GM18511 (cell line): ENCODE results near the gene BATF3.

Source experiments
- ATAC-seq: cut with Tn5 transposase; IDR thresholded peaks from one replicate; pipeline ENCODE4 v1.9.1; 2021; ENCODE audit warnings: mild to moderate bottlenecking, moderate library complexity; ENCODE audit not compliant: unreplicated experiment

BATF3 gene

GRCh38 chr1:212710566-212710965 lies 10.9 kb upstream of the BATF3 start:
- ATAC-seq, result no peak

DNA sequence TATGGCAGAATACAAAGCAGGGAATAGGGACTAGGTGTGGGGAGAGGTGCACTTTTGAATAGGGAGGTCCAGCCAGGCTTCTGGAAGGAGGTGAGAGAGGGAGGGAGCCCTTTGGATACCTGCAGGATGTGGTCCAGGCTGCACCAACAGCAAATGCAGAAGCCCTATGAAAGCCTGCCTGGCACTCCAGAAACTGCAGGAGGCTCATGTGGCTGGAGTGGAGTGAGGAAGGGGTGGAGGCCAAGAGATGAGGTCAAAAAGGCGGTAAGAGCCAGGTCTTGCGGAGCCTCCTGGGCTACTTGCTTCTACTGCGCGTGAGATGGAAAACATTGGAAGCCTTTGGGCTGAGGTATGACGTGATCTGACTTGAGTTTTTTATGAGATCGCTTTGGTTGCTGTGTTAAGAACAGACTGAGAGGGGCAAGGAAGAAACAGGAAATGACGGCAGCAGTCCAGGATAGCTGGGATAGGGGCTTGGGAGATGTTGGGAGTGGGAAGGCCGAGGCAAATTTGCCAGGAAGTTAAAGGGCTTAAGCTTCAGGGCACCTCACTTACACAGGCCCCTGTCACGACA lies 4.4 kb upstream of the BATF3 start:
- no peak for ATAC-seq

GRCh38 chr1:212702672-212703071 lies 3.0 kb upstream of the BATF3 start:
- no peak for ATAC-seq

DNA sequence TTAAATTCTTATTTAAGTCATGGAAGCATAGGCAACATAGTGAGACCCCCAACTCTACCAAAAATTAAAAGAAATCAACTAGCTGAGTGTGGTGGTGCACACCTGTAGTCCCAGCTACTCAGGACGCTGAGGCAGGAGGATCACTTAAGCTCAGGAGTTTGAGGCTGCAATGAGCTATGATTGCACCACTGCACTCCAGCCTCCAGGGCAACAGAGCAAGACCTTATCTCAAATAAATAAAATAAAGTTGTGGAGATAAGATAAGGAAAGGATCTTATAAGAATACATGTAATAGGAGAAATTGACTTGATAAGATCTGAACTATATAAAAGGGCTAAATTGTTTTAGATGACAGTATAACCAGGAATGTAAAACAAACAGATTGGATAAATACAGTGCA lies 2.3 kb upstream of the BATF3 start:
- no peak for ATAC-seq

GRCh38 chr1:212700892-212701819 lies 1.5 kb upstream of the BATF3 start:
- peak; percentile 31 for ATAC-seq

DNA sequence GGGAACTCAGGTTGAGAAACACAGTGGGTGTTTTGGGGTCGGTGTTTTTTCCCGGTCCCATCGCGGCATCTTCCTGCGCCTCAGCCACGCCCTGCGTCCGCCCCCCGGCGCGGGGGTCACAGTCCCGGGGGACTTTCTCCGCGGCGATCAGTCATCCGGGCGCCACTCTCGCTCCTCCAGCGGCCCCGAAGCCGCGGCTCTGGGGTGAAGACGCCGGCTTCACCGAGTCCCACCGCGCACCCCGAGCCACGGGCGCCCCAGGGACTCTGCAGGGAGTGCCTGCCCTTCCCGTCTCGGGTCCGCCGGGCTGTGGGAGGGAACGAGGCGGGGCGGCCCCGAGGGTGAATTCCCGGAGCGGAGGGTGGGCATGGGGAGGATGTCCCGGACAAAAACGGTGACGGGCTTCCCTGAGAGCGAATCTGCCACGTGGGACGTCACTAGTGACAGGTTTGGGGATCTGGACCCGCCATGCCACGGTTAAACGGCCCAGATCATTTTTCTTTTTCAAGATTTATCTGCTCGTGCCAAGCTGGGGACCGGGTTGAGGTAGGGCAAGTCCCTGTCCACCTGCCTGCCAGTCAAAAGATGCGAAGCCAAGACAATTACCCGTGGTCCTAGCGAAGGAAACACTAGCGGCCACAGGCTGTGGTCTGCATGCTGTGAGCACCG lies 717 bp upstream of the BATF3 start:
- ATAC-seq, result peak; percentile 29

DNA sequence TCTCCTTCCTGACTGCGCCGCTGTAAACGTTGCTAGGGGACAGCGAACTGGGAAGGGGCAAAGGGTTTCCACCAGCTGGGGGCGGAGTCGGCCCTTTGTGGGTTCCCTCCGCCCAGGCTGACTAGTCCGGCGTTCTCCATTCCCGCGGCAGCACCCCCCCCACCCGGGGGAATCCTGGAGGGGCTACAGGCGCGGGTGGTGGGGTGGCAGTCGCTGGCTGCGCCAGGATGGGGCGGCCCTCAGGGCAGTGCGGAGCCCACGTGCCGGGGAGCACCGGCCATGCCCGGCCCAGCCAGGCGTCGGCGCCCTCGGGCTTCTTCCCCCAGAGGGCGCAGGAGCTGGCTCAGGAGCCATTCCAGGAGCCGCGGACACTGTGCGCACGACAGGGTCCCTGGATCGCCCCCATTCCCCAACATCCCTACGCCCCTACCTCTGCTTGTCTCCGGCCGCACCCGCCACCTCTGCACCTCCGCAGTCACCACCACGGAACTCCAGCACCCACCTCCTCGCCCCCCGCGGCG lies 476 bp downstream of the BATF3 start:
- ATAC-seq, result peak; percentile 64

DNA sequence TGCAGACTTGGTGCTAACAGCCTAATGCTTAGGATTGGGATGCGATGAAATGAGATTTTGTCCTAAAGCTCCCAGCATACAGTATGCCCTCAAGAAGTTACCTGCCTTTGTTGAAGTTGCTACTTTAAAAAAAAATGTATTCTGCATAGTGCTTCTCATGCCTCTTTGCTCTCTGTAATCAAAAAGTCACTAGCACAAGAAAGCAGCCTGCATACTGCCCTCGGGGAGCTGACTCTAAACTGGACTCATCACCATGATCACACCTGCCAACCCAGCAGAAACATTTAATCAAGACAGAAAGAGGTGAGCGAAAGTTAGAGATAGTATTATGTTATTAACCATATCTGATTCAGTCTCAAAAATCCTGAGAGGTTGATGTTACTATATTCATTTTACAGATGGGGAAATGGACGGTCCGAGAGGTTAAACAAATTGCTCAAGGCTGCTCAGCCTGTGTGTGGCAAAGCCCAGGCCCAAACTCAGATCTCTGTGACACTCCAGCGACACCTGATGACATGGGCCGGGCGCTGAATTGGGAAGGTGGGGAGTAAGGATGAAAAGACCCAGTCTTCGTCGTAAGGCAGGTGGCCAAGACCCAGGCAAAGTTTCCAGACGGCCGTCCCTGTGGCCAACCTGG lies 1.1 kb downstream of the BATF3 start:
- ATAC-seq, result peak; percentile 29

DNA sequence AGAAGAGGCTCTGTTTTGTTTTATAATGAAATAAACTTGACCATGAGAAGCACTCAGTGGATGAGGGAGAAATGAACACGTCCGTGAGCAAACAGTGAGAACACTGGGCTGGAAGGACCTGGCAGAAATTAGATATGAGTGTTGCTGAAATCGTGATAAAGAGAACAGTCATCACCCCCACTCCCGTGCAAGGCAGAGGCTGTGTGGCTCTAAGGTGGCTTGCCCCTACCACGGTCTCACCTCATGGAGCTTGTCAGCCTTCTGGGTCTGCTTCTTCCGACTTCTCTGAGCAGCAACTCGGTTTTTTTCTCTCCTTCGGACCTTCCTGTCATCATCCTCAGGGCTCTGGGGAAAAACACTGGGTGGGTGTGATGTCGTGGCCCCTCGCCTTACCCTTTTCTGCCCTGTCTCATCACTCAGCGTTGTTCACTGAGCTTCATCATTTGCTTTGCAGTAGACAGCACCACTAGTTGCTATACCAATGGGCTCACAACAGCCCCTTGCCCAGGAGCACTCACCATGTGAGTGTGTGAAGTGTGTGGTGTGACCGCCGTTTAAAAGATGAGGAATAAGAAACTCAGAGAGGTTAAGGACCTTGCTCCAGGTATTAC lies 2.8 kb downstream of the BATF3 start:
- no peak for ATAC-seq

DNA sequence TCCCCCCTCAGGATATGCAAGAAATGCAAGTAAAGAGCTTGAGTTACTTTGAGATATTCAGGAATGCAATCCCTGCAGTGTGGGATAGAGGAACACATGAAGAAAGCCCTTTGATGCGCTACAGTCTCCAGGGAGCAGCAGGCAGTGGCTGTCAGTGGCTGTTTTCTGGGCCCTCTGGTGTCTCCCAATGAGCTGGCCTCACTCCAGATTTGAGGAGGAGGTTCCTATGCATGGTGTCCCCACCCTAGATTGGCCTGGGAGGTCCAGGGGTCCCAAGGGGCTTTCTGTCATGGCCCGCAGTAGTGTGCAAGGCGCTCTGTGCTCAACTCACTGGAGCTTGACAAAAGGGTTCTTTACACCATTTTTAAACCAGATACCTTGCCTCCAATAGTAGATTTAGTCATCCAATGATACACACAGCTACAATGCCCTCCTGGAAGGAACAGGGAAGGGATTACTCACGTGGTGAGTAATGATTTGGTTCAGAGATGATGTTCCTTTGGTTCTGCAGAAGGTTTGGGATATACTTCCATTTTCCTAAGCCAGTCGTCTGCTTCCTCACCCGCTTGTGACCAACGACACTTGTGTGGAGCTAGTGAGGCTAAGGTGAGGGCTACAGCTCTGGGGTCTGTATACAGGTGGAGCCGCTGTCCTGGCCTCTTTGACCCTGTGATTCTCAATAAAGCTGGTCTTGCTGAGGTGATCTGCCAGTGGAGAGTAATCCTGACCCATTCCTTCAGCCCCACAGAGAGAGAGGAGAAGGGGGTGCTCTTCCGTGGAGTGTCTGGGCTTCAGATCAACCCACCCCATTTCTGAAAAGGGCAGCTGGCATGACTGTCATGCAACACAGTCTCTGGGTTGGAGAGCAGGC lies 6.6 kb downstream of the BATF3 start:
- ATAC-seq, result no peak

DNA sequence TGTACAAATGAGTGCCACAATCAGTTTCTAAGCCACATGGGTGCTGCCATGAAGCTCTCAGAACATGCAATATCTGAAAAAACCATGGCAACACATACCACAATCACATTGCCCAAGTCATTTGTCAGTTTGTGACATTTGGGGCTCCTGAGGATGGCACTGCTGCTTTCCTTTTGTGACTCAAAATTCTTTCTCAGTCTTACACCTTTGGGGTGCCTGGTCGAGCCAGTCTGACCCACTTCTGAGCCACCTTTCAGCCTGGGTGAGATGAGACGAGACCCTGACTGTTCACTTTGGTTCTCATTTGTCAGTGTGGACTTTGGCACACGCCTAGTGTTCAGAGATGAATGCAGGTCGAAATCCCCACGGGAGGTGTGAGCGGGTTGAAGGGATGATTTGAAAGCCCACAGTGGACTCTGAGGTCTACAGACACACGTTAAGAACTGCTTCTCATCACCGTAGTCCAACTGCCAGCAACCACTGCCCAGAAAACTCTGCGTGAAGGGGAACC lies 8.0 kb downstream of the BATF3 start:
- peak; percentile 73 for ATAC-seq

- no peak for ATAC-seq
Measured at GRCh38 chr1:212690816-212691403, 8.7 kb downstream of the BATF3 start.

DNA sequence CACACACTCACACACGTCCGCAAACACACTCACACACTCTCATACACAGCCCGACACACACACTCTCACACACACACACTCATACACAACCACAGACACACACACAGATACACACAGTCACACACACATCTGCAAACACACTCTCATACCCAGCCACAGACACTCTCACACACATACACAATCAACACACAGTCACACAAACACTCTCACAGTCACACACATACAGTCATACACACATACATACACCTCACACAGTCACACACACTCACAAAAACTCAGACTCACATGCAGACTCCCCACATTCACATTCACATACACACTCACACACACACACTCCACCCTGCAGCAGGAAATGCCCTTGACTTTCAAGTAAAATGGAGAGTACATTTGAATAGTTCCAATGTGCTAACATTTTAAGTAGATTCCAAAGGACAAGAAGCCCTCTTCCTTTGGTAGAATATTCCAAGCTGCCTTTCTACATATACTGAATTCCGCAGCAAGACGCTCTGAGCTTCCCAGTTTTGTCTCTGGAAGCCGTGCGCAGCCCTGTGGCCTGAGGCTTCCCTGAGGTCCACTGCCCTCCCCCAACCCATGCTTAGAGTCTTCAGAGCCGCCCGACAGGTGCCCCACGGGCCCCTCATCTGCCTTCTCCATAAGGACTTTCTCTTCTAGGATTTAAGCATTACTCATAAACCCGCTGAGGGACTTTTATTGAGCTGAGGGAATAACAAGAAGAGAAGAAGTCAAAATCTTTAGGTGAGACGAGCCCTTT lies 9.7 kb downstream of the BATF3 start:
- ATAC-seq, result no peak

GRCh38 chr1:212689196-212689725 lies 10.4 kb downstream of the BATF3 start:
- no peak for ATAC-seq

DNA sequence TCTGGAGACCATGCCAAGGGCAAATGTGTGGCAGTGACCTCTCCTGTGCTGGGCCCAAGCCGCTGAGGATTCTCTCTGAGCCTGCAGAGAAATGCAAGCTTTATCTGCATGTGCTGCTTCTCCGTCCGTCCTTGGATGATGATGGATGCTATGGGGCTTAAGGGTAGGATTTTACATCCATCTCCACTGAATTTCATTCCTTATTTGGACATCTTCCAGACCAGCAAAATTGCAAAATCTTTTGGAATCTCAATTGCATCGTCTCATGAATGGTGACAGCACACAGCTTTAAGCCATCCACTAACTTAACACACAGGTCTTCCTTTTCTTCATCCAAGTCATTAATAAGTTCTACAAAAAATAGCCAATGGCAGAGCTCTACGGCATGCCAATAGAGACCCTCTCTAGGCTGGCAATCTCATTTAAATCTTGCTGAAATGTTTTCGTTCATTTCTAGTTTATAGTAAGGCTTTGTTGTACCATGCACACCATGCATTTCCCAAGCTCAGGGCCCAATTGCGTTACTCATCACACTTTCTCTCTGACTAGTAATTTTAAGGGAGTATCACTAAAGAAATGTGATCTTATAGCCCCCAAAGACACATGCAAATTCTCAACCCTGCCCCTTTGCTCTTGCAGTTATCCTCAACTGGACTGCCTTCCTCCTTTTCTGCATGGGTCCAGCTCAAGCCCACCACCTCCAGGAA lies 11.1 kb downstream of the BATF3 start:
- ATAC-seq, result no peak

GRCh38 chr1:212687811-212688210 lies 11.8 kb downstream of the BATF3 start:
- ATAC-seq, result no peak

- no peak for ATAC-seq
Measured at GRCh38 chr1:212686591-212686990, 13.0 kb downstream of the BATF3 start.

- ATAC-seq, result no peak
Measured at GRCh38 chr1:212686069-212686468, 13.6 kb downstream of the BATF3 start.
